Activated T-cell treated with anti-CD3 and anti-CD28 coated beads for 48 hours (primary cell): Measurements from ENCODE around the gene EGFLAM.
A peak's percentile ranks its signal among the peaks of the same experiment; 100 is the strongest.

ENCODE experiments used
- DNase-seq: peaks from one replicate; pipeline ENCODE4 v3.0.0-alpha.2; 2020; ENCODE audit warnings: low read depth

EGFLAM gene

GRCh38 chr5:38420691-38421390 lies 162.5 kb downstream of the EGFLAM start:
- peak; percentile 6 for DNase-seq

DNA sequence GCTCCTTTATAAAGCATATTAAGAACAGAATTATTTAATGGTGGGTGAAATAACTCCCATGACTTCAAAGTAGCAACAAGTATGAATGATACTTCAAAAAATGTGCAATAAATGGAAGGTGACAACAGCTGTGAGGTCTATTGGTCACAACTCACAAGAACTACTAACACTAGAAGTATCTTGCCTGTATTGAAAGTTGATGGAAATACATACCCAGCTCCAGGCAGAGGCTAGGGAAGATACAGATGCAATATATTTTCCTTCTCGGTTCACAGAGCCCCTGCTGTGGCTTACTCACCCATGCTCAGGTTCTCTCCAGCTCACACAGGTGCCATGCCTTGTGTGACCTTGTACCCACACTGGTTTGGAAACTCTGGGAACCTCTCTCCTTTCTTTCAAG lies 164.3 kb downstream of the EGFLAM start:
- DNase-seq, result no peak

GRCh38 chr5:38423276-38424147 lies 165.2 kb downstream of the EGFLAM start:
- DNase-seq, result no peak

GRCh38 chr5:38424148-38425060 lies 166.0 kb downstream of the EGFLAM start:
- DNase-seq, result no peak

GRCh38 chr5:38426490-38426889 lies 168.1 kb downstream of the EGFLAM start:
- no peak for DNase-seq

GRCh38 chr5:38426986-38427950 lies 168.9 kb downstream of the EGFLAM start:
- no peak for DNase-seq

GRCh38 chr5:38431242-38431853 lies 173.0 kb downstream of the EGFLAM start:
- no peak for DNase-seq

DNA sequence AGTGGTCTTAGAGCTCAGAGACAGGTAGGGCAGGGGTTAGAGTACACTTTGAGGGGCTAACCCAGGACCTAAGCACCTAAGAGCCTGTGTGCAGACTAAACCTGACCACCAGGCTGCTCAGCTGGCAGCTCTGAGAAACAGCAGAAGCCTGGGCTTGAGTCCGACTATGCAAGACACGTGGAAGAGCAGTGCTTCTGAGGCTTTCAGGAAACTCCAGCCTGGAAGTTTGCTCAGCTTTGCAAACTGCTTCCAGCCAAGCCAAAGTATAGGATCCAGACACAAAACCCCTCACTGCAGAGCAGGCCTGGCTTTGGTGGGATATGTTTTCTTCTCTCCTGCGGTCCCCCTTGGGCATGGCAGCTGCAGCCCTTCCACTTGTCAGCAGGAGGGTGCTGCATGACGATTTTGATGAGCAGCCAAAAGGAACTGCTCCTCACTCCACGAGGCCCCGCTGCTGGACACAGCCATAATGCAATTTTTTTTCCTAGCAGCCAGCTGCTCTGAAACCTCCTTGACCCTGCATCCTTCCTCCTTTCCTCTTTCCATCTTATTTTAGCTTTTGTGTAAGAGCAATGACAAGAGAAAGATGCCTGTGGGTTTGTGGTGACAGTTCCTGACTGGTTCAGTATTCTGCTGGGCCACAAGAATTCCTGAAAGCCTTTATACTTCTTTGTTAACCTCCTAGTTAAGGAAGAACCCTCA lies 175.0 kb downstream of the EGFLAM start:
- no peak for DNase-seq

- DNase-seq, result no peak
Observed at GRCh38 chr5:38434966-38435705, 176.8 kb downstream of the EGFLAM start.

- DNase-seq, result no peak
Observed at GRCh38 chr5:38438757-38439156, 180.4 kb downstream of the EGFLAM start.

GRCh38 chr5:38441453-38442246 lies 183.3 kb downstream of the EGFLAM start:
- peak; percentile 69 for DNase-seq

- no peak for DNase-seq
Observed at GRCh38 chr5:38442247-38442573, 183.9 kb downstream of the EGFLAM start.

- no peak for DNase-seq
Observed at GRCh38 chr5:38443390-38443789, 185.0 kb downstream of the EGFLAM start.

DNA sequence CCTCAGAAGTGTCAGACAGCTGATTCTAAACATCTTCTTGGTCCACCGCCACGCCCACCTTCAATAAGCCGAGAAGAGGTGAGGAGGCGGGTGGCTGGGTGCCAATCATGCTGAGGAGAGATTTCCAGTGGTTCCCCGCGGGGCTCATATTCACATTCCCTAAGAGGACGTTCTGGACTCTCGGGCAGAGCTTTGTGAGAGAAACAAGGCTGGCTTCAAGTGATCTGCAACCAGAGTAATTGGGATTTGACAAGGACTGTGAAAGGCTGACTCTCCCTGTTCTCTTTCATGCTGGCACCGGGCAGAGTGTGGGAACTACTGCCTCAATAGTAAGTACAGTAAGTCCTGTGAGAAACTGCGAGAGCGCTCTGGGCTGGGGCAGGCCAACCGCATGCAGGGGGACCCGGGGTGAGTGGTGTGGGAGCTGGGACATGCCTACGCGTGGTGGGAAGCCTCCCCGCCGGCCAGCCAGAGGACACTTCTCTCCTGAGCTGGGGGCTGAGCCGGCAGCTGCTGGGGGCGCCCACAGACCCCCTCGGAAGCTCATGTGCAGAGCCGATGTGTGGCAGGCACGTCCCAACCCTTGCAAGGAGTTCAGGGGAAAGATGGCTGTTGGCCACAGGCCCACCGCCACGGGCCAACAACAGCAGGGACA lies 187.1 kb downstream of the EGFLAM start:
- DNase-seq, result no peak

DNA sequence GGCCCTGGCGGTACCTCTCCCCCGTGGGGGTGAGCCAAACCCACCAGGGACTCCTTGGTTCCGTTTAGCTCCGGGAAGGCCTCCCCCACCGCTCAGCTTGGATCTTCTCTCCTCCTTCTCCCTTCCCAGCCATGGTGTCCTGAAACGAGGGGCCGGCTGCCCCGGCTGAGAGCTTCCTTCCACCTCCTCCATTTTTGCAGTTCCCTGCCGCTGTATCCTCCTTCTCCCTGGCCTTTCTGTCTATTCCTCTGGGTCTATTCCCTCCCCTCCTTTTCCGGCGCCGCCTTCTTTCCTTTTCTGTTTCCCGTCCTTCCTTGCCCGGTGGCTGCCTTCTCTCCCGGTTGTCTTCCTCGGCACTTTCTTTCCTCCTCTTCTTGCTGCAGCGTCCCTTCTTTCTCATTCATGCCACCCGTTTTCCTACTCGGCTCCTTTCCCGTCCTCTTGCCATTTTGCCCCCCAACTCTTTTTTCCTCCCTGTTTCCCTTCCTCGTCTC lies 187.7 kb downstream of the EGFLAM start:
- DNase-seq, result no peak

DNA sequence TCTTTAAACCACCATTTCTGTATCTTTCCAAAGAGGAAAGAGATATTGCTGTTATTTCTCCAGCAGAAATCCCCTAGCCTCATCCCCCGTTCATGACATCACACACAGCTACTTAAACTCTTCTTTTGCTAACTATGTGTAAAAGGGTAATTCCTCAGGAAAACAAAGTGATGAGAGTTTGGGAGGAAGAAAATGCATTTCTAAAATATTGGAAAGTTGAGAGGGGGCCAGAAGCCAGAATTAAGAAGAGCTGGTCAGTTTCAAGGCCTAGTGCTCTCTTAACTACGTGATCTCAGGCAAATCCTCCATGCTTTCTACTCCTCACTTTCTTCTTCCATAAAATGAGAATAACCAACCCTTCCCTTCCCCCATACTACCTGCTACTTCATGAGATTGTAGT lies 188.7 kb downstream of the EGFLAM start:
- DNase-seq, result no peak

DNA sequence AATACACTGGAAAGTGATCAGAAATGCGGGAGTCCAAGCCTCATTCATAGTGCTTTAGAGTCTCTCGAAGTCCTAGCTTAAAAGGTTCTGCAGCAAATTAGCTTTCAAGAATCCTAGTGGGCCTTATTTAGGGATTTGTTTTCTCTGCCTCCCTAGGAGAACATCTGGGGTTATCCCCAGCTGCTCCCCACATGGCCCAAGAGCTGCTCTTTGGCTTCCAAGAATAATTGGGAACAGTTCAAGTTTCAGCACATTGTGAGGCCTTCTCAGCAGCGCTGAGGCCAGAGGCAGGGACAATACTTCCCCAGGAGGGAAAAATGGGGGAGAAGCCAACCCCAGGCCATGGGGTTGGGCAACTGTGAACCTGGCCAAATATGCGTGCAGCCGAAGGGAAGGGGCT lies 189.4 kb downstream of the EGFLAM start:
- no peak for DNase-seq
